ENCODE measurements around the gene TRPV6.

TRPV6 gene

DNA sequence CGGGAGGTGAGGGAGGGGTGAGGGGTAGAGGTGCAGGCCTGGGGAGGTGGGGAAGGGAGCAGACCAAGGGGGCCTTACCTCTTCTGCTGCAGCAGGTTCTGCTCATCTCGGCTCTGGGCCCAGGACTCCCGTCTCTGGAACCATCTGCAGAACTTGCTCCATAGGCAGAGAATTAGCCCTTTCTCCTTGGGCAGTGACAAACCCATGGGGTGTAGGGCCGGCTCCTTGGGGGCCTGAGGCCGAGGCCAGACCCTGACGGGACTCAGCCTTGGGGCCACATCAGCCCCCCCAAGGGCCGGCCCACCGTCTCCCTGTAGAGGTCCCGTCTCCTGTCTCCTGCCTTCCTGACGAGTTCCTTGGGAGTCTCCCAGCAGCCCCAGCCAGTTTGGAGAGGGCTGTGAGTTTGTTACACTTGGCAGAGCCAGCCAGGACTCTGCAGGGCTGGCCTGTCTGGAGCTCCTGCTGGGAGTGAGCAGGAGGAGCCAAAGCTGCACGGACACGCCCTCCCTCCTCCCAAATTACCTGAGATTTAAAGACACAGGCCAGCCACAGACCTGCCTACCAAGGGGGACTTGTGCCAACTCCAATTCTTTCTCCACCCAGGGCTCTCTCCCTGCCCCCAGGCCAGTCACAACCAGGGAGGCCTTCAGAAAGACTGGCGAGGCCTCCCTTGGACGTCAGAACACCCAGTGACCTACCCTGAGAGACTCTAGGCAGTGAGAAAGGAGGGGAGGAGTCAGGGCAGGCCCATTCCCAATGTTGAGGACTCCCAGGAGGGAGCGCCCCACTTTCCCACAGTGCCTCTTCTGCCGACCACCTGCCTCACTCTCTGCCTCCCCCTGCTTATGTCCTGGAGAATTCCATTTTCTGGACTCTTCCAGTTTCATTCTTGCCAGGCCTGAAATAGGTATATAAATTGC is at the start of gene TRPV6:
TSS of gene TRPV6 (minus strand) at position 435 of the 920 bp plus-strand sequence.
- DNase-seq, result no peak

DNA sequence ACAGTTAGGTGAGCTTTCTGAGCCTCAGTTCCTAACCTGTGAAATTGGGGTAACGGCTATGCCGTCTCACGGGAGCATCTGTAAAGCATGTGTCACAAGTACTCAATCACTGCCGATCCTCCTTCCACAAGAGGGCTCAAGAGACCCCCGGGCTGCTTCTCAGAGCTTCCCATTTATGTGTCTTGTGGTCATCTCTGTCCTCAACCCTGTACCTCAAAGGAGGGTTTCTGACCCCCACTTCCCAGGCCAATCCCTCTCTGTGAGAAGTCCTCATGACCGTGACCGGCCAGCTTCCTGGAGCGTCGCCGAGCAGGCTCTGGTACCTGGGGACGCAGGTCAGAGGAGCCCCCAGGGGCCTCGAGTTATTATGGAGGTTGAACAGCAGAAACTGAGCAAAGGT is 48.5 kb upstream of the TRPV6 start:
- no peak for DNase-seq

DNA sequence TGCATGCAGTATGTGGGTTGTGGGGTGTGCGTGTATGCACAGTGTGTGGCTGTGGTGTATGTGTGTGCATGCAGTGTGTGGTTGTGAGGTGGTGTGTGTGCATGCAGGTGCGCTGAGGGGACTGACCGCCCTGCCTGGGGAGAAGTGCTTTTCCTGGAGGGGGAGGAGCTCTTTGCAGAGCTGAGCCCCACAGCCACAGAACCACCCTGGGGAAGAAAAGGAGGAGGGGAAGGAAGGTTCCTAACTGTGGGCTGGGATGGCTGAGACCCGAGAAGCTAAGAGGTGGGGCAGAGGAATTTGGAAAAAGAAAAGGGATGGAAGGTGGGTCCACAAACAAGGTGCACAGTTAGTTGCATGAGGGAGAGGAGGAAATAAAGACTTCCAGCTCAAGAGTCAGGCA is 48.1 kb upstream of the TRPV6 start, which contains the start of gene TRPV5:
TSS of gene TRPV5 (minus strand) at position 123 of the 400 bp plus-strand sequence. CDS start 287 bp downstream, outside the sequence.
- no peak for DNase-seq

DNA sequence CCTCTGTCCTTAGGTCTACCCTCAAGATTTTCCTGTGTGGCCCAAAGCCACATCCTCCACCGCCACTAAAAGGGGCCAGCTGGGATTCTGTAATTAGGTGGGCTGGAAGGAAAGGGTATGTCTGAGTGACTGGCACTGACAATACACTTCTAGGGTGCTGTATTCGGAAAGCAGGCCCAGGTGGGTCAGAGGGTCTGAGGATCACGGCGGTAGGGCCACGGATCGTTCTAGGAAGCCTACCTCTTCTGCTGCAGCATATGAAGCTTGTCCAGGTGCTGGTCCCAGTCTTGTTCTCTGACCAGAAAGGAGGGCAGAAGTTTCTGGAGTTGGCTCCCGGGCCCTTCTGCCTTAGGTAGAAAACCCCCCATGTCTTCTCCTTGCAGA is 47.5 kb upstream of the TRPV6 start:
- no peak for DNase-seq

DNA sequence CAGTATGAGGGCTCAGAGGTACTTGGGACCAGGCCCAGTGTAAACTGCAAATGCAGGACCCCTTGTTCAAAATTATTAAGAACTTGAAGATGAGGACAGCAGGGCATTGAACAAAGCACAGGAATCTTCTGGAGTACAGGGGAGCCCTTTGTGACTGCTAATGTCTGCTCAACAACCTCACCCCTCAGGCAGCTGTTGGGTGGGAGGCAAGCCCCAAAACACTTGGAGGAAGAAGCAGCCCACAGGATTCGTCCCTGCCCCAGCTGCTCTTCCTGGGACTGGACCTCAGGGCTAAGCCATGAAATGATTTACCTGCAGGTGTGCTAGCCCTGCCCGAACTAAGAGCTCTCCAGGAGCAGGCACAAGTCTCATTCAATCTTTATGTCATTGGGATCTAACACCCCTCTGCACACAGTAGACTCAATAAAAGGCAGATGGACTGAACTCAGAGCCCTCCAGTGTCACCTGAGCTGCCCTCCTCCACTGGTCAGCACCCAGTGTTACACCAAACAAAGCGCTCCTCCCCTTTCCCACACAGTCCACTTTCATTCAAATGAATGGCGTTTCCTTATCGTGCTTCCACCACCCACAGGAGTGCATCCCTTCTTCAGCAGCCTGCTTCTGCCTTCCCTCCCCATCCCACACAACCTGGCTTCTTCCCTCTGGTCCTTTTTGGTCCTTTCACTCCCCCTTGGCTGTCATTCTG is 47.0 kb upstream of the TRPV6 start:
- DNase-seq, result no peak

DNA sequence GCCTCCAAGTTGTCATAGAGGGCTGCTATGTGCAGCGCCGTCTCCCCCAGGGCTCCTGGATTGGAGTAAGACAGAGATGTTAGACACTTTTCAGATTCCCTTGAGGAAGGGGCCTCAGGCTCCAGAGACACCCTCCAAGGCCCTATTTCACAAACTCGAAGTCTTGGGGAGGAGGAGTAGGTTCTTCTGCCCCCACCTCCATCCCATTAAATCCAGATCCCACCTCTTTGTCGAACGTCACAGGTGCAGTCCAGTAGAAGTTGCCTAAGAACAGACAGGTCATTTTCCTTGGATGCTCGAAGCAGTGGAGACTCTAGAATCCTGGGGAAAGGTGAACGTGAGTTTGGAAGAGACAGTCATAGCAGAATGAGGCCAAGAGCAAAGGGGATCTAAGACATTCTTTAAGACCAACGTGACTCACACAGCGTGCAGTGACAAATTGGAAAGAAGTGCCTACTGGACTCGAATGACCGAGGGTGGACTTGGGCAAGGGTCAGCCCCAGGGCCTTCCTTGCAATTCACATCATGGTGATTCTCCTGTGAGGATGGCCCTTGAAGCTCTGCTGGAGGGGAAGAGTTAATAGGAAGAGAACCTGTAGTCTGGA is 44.7 kb upstream of the TRPV6 start:
- DNase-seq, result no peak

DNA sequence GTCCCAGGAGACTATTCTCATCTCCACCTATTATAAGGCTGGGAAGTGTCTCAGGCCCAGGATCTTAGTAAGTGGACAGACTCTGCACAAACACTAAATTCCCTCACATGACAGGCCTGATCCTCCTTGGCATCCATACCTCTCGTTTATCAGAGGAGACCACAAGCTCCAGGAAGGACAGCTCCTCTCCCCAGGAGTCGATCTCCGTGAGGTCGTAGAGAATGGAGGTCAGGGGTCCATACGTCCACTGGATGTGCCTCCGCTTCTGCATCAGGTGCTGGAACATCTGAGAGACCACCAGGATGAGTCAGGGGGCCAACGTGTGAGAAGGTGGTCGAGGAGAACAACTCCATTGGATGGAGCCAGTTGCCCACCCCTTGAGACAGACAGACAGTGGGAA is 42.4 kb upstream of the TRPV6 start:
- no peak for DNase-seq

DNA sequence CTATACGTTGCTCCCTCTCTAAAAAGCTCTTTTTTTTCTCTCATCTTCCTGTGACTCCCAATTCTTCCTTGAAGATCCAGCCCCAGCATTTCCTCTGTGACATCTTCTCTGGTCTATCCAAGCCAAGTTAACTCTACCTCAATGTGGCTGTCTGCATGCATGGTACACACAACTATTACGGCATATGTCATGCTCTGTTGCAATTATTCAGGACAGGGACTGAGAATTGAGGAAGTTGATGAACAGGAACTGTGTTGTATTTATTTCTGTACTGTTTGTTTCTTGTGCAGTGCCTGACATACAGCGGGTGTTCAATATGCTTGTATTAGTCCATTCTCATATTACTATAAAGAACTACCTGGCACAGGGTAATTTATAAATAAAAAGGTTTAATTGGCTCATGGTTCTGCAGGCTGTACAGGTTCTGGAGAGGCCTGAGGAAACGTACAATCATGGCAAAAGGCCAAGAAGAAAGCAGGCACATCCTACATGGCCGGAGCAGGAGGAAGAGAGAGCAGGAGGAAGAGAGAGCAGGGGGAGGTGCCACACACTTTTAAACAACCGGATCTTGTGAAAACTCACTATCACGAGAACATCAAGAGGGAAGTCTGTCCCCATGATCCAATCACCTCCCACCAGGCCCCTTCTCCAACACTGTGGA is 41.7 kb upstream of the TRPV6 start:
- DNase-seq, result no peak

DNA sequence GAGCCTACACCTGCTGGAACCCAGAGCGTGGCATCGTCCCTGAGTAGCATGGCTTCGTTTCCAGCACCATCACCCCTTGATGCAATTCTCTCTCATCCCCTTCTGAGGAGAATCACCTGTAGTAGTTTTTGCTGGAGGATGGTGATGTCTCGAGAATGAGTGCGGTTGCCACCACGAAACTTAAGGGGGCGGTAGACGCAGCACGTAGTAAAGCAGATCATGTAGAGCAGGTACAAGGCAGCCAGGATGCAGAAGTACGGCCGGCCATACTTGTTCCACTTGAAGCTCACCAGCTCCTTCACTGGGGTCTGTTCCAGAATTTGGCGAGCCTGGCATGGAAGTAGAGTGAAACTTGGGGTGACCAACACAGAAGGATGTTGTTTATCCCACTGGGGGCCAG is 39.9 kb upstream of the TRPV6 start:
- no peak for DNase-seq

DNA sequence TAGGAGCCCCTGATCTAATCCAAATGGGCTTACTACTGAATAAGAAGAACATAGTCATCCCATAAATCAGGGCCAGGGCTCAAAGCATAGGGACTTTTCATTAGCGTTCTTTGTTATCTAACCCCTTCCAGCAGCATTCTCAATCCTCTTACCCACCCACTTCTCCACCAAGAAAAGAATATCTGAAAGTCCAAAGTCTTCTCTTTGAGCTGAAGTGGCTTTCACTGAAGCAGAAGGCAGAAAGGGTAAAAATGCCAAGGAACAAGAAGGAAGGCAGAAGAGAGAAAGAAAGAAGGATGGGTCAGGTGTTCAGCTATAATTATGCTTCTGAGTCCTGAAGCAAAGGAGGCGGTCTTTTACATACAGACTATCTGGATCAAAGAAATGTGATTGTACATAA is 37.8 kb upstream of the TRPV6 start:
- no peak for DNase-seq

DNA sequence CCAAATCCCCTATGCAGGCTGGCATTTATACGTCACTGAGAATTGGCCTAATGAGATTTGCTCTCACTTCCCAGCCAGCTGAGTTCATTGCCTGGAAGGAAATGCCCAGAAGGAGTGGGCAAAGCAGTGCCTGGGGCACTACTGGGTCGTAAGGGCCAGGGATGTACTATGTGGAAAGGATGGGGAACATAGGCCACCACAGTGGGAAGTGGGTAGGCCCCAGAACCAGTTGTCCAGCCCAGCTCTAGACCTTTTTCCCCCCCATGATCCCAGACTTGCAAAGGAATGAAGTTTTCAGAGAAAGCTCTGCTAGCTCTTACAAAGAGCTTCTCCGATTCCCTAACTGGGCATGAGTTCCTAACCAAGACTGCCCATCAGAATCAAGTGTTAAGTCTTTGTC is 34.1 kb upstream of the TRPV6 start:
- DNase-seq, result no peak

DNA sequence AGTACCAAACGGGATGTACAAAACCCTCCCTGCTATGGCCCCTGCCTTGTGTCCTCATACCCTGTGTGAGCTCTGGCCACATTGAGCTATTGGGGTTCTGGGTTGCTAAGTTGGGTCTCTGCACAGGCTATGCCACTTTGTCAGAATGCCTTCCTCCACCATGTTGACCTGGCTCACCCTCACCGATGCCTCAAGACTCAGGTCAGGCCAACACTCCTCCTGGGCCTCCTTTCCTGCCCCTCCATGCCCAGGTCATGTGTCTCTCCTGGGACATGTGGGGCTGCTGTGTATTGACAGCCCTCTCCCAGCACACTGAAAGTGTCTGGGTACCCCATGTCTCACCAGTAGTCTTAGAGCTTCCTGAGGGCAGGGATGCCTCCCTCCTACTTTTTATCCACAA is 33.4 kb upstream of the TRPV6 start:
- no peak for DNase-seq

DNA sequence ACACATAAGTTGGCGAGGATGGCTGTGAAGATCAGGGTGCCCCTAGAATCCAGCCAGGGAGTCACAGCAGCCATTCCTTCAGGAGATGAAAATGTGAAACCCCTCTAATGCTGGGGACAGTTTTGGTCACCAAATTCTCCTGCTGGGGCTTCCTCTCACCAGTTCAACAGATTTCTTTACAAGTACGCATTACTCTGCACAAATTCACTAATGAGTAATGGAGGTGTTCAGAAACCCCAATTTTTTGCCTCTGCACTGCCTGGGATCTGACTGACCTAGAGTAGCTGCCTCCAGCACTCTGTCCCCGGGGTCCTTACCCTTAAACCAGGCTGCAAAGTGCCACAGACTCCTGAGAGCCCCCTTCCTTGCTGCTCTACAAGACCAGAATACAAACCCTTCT is 31.9 kb upstream of the TRPV6 start:
- no peak for DNase-seq

DNA sequence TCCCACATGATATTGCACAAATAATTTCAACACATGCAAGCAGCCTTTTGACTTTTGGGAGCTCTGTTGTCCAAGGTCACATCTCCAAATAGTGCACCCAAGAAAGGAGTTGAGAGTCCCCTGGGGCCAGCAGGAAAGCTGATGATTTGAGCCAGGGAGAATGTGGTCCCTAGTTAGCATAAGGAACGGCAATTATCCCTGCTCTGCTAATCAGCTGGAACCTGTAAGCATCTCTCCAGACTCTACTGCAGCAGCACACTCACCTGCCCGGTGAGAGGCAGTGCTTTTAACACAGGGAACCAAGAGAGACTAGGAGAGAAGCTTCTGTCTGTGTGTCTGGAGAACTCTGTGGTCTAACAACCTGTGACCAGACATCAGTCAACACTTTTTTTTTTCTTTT is 31.0 kb upstream of the TRPV6 start:
- no peak for DNase-seq

DNA sequence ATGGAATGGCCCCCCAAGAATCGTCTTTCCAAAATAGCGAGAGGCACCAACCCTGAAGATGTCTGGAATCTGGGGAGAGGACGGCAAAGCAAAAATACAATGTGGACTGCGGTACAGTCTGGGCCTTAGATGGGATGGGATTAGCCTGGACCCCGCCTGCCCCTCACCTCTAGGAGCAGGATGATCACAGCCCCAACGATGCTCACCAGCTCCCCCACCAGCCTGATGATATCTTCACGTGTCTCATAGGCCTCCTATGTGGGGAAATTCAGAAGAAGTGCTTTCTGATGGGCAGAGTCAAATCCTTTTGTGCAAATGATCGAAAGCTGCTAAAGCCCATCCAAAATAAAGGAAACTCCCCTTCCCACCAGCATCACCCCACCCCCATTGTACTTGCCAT is 29.8 kb upstream of the TRPV6 start:
- DNase-seq, result no peak

DNA sequence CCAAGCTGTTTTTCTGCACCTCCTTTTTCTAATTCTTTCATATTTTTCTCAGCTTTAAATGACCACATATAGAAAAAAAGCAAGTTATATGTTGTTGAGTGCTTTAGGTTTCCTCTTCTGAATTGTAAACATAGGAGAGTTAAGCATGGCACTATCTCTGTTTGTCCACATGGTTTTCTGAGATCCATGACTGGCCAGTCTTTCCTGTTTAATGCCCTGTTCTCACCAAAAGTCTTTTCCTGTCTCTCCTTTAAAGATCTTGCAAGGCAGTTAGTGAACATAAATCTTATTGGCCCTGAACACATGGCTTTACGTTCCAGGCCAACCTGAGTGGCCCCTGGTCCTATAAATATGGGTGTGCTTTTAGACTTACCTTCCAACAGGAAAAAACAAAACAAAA is 28.6 kb upstream of the TRPV6 start:
- DNase-seq, result no peak

DNA sequence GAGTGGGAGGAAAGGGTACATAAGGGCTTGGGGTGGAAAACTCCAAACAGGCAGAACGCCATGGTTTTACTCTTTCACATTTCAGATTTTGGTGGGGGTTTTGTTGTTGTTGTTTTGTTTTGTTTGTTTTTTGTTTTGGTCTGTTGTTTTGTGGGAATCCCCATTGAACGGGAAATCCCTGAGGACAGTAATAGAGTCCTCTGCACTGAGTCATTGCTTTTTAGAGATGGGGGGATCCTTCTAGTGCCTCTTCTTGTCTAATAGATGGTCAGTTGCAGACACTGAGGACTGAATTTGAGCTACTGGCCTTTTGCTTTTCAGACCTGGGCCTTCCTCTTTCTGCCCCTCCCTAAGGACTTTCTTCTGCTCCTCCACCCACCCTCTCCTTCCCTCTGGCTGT is 28.0 kb upstream of the TRPV6 start:
- DNase-seq, result no peak

DNA sequence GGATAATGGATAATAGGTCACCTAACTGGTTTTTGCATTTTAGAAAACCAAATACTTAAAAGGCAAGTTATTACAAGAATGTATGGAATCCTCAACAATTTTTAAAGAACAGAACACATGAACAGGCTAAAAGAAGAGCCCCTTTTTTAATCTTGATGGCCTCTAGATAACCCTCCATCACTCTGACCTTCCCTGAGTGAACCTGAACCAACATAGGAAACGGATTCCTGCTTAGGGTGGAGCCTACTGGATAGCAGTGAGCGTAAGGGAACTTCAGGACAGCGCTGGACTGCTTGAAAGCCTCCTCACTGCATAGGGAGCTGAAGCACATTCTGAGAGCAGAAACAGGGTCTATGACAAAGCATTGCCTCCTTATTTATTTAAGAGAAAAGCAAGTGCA is 27.5 kb upstream of the TRPV6 start:
- no peak for DNase-seq

DNA sequence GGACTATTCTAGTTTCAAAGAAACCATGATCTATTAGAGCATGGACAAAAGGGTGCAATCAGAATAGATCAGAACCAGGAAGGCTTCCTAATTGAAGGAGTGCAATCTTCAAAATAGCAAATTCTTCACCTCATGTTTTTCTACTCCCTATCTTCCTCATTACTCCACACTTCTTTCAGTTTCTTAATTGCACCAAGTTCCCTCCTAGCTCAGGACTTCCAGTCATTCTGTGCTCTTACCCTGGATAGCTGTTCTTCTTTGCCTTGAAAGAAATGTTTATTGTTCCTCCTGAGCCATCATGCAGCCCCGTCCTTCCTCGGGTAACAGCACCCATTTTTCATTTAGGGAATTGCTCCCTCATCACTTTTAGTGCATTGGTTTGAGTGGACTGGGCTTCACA is 24.9 kb upstream of the TRPV6 start:
- no peak for DNase-seq

DNA sequence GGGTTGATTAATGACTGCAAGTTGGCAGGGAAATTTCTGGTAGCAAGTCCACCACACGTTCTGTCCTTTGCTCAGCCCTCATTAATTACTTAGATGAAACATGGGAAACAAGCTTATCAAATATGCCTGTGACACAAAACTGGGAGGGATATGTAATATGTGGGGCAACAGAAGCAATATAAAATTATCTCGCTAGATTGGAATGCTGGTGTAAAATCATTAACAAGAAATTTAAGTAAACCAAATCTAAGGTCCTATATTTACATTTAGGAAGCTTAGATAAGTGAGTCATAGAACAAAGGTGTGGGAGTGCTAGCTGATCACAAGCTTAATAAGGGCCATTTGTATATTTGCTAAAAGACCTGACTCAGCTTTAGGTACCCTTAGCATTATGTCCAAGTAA is 24.5 kb upstream of the TRPV6 start:
- DNase-seq, result no peak

DNA sequence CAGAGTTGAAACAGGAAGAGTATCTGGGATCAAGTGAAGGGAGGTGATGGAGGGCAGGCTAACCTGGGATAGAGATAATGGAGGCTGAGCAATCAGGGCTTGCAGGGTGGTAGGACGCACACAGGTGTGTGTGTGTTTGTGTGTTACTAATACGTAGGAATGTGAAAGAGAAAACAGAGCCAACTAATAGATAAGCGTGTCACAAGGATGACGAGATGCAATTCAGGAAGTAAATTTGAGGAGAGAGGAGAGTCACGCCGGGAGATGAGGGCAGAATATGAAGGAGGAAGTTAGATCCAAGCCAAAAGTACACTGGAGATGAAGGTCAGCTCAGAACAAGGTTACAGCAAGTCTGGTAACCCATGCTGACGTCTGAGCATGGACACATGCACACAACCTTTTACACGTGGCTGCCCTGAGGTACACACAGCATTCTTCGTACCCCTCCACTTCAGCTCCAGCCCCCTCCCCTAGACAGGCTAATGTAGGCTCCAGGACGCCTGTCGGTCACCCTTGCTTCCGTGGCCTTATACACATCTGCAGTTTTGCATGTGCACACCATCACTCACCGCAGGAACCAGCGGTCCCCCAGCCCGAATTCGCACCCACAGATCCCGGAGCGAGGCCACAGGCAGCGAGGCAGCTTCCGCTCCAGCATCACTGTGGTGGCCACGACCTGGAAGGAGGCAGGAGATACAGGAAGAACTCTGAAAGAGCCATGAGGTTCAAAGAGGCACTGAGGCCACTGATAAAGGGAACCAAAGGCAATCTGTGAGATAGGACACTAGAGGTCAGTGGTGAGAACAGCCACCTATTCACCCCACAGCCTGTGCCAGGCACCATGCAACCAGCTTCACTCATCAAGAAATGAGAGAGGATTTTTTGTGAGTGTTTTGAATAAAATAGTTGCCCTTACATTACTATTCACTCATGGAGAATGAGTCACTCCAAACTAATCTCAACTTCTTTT is 23.7 kb upstream of the TRPV6 start:
- DNase-seq, result no peak

DNA sequence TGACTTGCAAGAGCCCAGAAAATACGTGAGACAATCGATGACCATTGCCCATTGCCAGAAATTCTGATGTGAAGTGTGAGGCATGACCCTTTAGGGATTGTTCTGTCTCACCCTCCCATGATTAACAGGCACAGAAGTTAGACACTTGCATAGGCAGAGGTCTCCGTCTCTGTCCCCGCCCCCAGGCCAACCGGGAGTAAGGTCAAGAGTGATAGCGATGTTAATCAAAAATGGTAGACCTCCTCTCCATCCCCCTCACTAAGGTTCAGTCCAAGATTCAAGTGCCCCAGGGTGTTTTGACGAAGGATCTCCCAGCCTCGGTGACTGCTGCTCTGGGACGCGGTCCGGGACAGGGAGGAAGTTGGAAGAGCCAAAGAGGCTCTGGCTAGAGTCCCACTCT is 22.7 kb upstream of the TRPV6 start:
- no peak for DNase-seq

All from NCI-H187 treated with DMSO at 0.1 percent for 48 hours (cell line).